Retinal pigment epithelial cell (primary cell): Measurements from ENCODE around the gene GAA.

Experiments used
- DNase-seq: peaks from one replicate; pipeline ENCODE4 v3.0.0-alpha.2; 2010; ENCODE audit warnings: low read depth
- H3K4me3 ChIP-seq: 2 replicates; pipeline ENCODE4 v1.5.1; 2011; ENCODE audit warnings: mild to moderate bottlenecking, low read length, control low read depth, moderate library complexity
- TF ChIP-seq, protein P1 (sequence below): conservative IDR thresholded peaks from 2 replicates; pipeline ENCODE4 v1.5.1; 2011; ENCODE audit warnings: low read depth, low read length, control low read depth, inconsistent platforms

GAA gene

GRCh38 chr17:80061421-80061820, 40.0 kb upstream of the GAA start:
- DNase-seq, result no peak
- TF ChIP-seq, protein P1, sequence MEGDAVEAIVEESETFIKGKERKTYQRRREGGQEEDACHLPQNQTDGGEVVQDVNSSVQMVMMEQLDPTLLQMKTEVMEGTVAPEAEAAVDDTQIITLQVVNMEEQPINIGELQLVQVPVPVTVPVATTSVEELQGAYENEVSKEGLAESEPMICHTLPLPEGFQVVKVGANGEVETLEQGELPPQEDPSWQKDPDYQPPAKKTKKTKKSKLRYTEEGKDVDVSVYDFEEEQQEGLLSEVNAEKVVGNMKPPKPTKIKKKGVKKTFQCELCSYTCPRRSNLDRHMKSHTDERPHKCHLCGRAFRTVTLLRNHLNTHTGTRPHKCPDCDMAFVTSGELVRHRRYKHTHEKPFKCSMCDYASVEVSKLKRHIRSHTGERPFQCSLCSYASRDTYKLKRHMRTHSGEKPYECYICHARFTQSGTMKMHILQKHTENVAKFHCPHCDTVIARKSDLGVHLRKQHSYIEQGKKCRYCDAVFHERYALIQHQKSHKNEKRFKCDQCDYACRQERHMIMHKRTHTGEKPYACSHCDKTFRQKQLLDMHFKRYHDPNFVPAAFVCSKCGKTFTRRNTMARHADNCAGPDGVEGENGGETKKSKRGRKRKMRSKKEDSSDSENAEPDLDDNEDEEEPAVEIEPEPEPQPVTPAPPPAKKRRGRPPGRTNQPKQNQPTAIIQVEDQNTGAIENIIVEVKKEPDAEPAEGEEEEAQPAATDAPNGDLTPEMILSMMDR, result no peak
- H3K4me3 ChIP-seq, result no peak overlapping the region

- H3K4me3 ChIP-seq, result no peak overlapping the region
- DNase-seq, result peak; percentile 26
- TF ChIP-seq, protein P1, result no peak
These were observed 37.4 kb upstream of the GAA start for GRCh38 chr17:80063830-80064585.

- H3K4me3 ChIP-seq, result no peak overlapping the region
- no peak for DNase-seq
- TF ChIP-seq, protein P1, result no peak
These were observed 36.7 kb upstream of the GAA start for GRCh38 chr17:80064696-80065095.

DNA sequence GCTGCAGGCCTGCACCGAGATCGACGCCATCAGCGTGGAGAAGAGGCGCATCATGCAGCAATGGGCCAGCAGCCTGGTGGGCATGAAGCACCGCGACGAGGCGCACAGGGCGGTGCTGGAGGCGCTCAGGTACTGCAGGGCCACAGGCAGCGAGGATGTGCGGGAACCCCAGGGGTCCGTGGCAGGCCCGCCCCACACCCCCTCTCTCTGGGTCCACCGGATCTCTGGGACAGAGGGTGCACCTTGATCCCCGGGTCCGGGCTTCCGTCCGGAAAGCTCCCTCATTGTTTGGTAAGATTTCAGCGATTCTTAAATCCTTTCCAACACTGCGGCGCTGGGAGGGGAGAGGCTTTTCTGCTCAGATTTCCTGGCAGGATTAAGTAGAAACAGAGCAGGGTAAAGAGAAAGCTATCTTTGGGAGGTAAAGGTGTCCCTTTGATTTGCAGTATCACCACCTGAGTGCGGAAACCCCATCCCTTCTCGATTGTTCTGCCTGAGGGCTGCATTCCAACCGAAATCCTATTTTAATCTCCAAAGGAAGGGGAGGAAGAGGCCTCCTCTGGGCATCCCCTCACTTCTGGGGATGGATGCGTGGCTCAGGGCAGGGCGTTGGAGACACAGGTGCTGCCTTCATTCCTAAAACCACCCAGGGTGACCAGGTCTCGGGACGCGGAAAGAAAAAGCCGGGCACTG, 35.8 kb upstream of the GAA start:
- H3K4me3 ChIP-seq, result no peak overlapping the region
- TF ChIP-seq, protein P1, result no peak
- DNase-seq, result no peak

DNA sequence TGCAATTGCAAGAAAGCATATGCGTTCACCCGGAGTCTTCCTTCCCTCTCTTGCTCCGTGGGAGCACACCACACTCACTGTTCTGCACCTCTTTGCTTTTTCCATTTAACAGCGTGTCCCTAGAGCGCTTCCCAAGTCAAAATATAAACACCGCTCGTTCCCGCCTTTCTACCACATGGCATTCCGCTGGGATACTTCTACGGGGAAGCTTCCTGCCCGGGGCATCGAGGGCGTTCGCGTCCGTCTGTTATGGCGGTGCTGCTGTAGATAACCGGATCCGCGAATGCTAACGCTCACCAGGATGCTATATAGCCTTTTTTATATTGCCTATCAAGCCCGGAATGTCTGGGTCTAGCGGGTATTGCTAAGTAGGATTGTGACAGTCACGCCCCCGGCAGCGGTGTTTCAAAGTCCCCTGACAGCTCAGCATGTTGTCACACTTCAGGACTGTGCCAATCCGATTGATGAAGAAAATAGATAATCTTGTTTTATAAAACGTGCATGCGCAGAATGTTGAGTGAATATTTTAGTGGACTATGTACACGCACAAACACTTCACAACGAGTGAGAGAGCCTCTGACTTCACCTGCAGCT, 33.9 kb upstream of the GAA start:
- no peak overlapping the region for H3K4me3 ChIP-seq
- TF ChIP-seq, protein P1, result no peak
- no peak for DNase-seq

- TF ChIP-seq, protein P1, result no peak
- peak; percentile 45 for DNase-seq
- no peak overlapping the region for H3K4me3 ChIP-seq
These were observed 32.8 kb upstream of the GAA start for GRCh38 chr17:80068301-80069222.
